ENCODE data around the gene MGAT4C. TPM values are rescaled to one million over a fixed set of nuclear protein-coding genes. Genes with fewer than 3 reads are reported as not detected.

The MGAT4C gene
- total RNA-seq, 4 donors from 2014 or later, result under 0.01 to 0.60 (median 0.22) TPM; not detected in 1

- H3K4me1 ChIP-seq, result peaks cover 0 to 5% (median 0%) of the 10 kb centered on the region in 4 donors
- TF ChIP-seq POLR2A (IDR thresholded peaks at IDR 0.05), result no peak
- TF ChIP-seq CTCF (IDR thresholded peaks at IDR 0.05), result no peak
- TF ChIP-seq EP300 (IDR thresholded peaks at IDR 0.05), result no peak
- no peaks in the 10 kb centered on the region for H3K36me3 ChIP-seq
- no peak overlapping the region for H3K4me3 ChIP-seq
- H3K9me3 ChIP-seq, result no peaks in the 10 kb centered on the region
- WGBS, 2 donors, result 96 to 97% methylated on average over 5 of the region's 5 CpGs
- H3K27ac ChIP-seq, result no peak overlapping the region
- no peak for DNase-seq (ENCODE audit: low spot score in 2 of 2)
- no peaks in the 10 kb centered on the region for H3K27me3 ChIP-seq
Observed at GRCh38 chr12:85946375-85946774, 309.8 kb downstream of the MGAT4C start.

- Histone ChIP-seq H3K4me3 (no peak overlapping the region), H3K9me3 (no peaks in the 10 kb centered on the region), H3K27ac (no peak overlapping the region), H3K27me3 (no peaks in the 10 kb centered on the region), H3K4me1 (no peaks in the 10 kb centered on the region), H3K36me3 (no peaks in the 10 kb centered on the region)
- no peak for TF ChIP-seq CTCF (IDR thresholded peaks at IDR 0.05)
- no peak for TF ChIP-seq POLR2A (IDR thresholded peaks at IDR 0.05)
- no peak for TF ChIP-seq EP300 (IDR thresholded peaks at IDR 0.05)
- no peak for DNase-seq (ENCODE audit: low spot score in 2 of 2)
Observed at GRCh38 chr12:85927166-85927565, 329.0 kb downstream of the MGAT4C start.

- Histone ChIP-seq H3K36me3 (no peaks in the 10 kb centered on the region), H3K27me3 (no peaks in the 10 kb centered on the region), H3K9me3 (no peaks in the 10 kb centered on the region), H3K27ac (no peak overlapping the region), H3K4me1 (no peaks in the 10 kb centered on the region), H3K4me3 (no peak overlapping the region)
- TF ChIP-seq EP300 (IDR thresholded peaks at IDR 0.05), result no peak
- no peak for TF ChIP-seq POLR2A (IDR thresholded peaks at IDR 0.05)
- TF ChIP-seq CTCF (IDR thresholded peaks at IDR 0.05), result peak; percentile 47 to 58 (median 50)
- 49 to 56% methylated on average over 1 of the region's 1 CpG for WGBS, 2 donors
- no peak for DNase-seq (ENCODE audit: low spot score in 2 of 2)
Observed at GRCh38 chr12:85923767-85924331, 332.3 kb downstream of the MGAT4C start.

GRCh38 chr12:85920324-85920947 lies 335.8 kb downstream of the MGAT4C start:
- peak; percentile 47 to 55 (median 49) for TF ChIP-seq CTCF (IDR thresholded peaks at IDR 0.05)
- no peak for TF ChIP-seq EP300 (IDR thresholded peaks at IDR 0.05)
- no peak for TF ChIP-seq POLR2A (IDR thresholded peaks at IDR 0.05)
- Histone ChIP-seq H3K9me3 (no peaks in the 10 kb centered on the region), H3K27me3 (no peaks in the 10 kb centered on the region), H3K4me1 (no peaks in the 10 kb centered on the region), H3K4me3 (no peak overlapping the region), H3K27ac (no peak overlapping the region), H3K36me3 (no peaks in the 10 kb centered on the region)
- 1 to 2% methylated on average over 3 of the region's 3 CpGs for WGBS, 2 donors
- no peak for DNase-seq (ENCODE audit: low spot score in 2 of 2)

Data from tibial nerve (tissue), 4 donors.